Esophagus mucosa (tissue), 1 donor: ENCODE results near the gene TMEM50B. TPM values are rescaled to one million over a fixed set of nuclear protein-coding genes. Genes with fewer than 3 reads are reported as not detected.
"Not testable (repeated sequence)": the region's sequence is repeated elsewhere in the genome, so short reads cannot be mapped to it uniquely, and the experiment has no call there.

Experiments used
- ATAC-seq: fragments of 200-7000 bp; cut with Tn5 transposase; one replicate; pipeline ENCODE4 v1.9.1; 2020
- total RNA-seq: library from RNA; stranded (reverse); gene quantifications from one replicate; pipeline ENCODE4 v1.2.4, GENCODE V29; 2023
- donor health status: DM: yes; HTN: yes; CAD: no.

The TMEM50B gene
- total RNA-seq, 1 donor from 2014 or later: 15.1 TPM

DNA sequence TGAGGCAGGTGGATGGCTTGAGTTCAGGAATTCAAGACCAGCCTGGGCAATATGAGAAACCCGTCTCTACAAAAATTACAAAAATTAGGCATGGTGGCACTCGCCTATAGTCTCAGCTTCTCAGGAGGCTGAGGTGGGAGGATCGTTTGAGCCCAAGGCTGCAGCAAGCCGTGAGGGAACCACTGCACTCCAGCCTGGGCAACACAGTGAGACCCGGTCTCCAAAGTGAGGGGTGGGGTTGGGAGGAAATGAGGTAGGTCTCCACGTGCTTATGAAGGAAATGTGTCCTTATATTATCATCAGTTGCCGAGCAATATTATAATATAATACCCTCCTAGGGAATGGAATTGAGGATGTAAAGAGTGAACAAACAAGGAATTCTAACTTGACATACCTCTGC, 2.7 kb downstream of the TMEM50B start:
- ATAC-seq: no peak

DNA sequence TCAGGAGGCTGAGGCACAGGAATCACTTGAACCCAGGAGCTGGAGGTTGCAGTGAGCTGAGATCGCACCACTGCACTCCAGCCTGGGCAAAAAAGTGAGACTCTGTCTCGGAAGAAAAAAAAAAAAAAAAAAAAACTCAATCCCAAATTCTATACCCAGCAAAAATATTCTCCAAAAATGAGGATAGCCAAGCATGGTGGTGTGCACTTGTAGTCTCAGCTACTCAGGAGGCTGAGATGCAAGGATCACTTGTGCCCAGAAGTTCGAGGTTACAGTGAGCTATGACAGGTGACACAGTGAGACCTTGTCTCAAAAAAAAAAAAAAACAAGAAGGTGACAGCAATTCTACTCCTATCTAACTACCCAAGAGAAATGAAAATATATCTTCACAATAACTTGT, 6.4 kb downstream of the TMEM50B start:
- no peak for ATAC-seq

DNA sequence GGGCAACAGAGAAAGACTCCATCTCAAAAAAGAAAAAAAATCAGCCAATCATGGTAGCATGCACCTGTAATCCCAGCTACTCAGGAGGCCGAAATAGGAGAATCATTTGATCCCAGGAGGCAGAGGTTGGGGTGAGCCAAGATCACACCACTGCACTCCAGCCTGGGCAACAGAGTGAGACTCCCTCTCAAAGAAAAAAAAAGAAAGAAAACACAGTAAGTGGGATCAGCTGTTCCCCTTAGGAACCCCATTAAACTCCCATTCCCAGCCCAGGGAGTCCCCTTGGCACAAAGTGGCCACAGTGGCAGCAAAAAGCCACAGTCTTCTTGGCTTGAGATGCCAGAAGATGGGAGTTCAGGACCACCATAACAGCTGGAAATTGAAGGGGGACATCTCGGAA, 9.1 kb downstream of the TMEM50B start:
- no peak for ATAC-seq

DNA sequence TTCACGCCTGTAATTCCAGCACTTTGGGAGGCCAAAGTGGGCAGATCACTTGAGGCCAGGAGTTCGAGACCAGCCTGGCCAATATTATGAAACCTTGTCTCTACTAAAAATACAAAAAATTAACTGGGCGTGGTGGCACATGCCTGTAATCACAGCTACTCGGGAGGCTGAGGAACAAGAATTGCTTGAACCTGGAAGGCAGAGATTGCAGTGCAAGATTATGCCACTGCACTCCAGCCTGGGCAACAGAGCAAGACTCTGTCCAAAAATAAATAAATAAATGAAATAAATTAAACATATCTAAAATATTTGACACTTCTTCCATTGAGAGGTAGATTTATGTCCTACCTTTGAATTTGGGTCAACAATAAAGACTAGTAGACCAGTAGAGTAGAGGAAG, 10.6 kb downstream of the TMEM50B start:
- ATAC-seq: not testable (repeated sequence)

DNA sequence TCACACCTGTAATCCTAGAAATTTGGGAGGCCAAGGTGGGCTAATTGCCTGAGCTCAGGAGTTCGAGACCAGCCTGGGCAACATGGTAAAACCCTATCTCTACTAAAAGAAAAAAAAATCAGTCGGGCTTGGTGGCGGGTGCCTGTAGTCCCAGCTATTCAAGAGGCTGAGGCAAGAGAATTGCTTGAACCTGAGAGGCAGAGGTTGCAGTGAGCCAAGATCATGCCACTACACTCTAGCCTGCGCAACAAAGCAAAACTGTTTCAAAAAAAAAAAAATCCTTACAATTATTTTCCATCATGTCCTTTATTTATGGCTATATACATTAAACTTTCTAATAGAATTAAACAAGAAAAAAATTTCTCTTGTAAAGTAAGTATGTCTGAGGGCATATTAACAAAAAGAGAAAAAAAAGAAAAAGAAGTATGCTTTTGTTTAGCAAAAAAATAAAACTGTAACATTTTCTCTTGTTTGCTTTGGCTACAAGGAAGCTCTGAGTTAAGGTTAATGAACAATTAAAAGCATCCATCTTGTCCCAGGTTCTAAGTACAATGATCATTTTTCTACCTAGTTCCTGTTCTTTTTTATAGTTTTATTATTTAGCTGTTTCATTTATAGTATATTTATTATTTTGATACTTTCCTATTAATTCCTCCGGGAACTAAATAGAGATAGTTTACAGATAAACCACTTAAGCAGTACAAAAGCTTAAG, 18.1 kb downstream of the TMEM50B start:
- no peak for ATAC-seq

DNA sequence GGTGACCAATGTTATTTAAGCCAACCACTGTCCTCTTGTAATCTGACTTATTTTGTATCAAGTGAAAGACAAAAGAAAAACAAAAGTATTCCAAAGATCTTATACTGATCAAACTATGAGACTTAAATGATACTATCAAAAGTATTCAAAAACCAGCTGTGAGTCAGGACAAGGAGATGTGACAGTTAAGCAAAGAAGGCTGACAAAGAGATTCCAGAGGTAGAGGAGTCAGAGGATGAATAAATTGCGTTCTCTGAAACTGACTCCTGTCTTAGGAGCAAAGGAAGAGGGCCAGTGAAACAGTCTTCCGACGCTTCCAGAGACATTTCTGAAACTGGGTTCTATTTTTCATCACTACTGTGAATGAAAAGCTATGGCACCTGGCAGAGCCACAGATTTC, 20.9 kb downstream of the TMEM50B start:
- no peak for ATAC-seq

DNA sequence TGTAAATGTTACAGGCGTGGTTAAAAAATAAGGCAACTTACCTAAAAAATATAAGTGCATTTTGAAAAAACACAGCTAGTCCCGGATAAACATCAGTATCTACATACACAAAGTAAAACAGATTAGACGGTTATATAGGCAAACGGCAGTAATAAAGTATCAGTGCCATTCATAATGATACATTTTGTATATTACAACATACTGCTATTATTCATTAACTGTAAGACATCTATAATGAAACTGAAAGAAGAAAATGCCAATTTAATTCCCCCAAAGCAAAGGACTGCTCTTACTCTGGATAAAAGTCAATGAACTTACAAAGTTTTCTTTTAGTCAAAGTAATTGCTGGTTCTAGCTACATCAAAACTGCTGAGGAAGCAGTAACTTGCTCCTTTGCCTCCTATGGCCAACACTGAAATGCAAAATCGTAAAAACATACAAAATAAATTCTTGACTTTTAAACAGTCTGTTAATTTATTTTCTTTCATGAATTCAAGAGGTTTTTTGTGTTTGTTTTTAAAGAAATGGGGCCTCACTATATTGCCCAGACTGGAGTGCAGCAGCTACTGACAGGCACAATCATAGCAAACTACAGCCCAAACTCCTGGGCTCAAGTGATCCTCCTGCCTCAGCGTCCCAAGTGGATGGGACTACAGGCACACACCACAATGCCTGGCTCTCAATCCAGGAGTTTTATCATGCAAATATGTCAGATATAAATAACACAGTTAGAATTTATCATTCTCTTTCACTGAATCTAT, 23.9 kb downstream of the TMEM50B start:
- ATAC-seq: no peak

DNA sequence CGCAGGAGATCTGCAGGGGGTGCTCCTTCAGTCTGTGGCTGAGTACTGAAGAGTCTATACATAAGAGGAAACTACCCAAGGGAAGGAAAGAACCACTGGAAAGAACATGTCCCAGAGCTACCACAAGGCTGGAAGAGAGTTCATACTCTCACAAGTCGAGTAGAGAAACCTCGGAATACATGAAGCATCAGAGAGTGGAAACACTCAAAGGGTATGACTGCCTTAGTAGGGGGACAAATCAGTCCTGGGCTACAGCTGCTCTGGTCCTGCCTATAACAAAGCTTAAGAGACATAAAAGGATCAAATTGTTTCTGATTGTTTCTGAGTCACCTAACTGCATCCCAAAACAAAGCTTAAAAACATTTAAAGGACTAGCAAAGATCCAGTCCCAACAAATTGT, 27.4 kb downstream of the TMEM50B start:
- ATAC-seq: no peak

DNA sequence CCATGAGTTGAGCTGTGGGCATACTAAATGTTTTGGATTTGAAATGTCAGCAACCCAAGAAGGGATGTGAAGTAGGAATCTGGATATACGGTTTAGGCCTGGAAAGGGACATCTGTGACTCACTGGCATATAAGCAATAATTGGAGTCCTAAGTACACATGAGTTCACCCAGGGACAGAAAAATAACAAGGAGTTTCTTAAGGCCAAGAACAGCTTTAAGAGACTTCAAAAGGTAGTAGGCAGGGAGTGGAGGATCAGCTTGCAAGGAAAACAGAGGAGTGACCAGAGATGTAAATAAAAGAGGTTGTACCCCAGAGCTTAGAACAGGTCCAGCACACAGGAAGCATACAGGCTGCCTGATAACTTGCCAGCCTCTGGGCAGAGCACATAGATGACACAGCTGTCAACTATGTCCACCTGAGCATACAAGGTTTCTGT, 28.1 kb downstream of the TMEM50B start:
- peak; percentile 55 for ATAC-seq

DNA sequence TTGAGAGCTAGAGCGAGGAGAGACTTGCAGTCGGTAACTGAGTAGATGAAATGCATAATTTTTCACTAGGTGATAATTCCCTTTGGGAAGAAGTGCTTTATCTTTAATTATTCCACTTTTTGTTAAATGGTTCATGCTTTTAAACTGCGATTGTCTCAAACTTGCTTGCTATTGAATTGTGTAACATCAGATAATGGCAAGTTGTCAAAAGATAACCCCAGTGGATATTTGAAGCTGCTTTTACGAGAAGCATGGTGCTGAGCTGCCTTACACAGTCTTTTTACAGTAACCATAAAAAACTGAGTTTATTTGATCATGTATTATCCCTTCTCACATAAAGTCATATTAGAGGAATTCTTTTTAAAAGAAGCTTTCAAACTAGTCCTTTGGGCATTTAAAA, 30.2 kb downstream of the TMEM50B start:
- no peak for ATAC-seq

DNA sequence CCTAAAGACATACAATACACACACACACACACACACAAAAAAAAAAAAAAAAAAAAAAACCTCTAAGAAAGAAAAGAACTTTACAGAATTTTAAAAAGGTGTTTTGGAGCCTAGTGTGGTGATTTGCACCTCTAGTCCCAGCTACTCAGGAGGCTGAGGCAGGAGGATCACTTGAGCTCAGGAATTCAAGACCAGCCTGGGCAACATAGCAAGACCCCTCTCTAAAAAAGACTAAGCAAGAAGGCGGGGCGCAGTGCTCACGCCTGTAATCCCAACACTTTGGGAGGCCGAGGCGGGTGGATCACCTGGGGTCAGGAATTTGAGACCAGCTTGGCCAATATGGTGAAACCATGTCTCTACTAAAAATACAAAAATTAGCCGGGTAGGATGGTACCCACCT, 33.2 kb downstream of the TMEM50B start:
- ATAC-seq: not testable (repeated sequence)

DNA sequence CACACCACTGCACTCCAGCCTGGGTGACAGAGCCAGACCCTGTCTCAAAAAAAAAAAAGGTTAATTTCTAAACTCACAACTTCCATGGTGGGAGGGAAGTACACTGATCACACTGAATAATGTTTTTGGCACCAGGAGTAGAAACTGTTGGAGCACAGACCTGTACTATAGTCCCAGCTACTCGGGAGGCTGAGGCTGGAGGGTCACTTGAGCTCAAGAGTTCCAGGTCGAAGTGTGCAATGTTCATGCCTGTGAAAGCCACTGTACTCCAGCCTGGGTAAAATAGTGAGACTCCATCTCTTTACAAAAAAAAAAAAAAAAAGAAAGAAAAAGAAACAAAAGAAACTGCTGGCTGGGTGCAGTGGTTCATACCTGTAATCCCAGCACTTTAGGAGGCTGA, 35.3 kb downstream of the TMEM50B start:
- ATAC-seq: no peak

DNA sequence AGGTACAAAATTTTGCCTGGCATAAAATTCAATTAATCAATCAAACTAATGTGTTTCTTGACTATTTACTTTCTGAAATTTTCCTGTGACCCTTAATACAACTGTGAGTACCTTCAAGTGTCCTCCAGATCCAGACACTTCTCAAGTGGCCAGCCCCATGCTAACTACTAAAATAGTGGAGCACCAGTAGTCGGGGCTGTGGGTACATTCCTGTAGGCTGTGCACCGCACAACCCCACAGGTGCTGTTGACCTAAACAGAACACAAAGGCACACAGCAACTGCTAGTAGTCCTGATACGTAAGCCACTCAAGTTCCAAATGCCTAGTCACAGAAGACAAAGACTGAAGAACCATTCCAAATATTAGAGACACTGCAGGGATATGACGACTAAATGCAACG, 36.6 kb downstream of the TMEM50B start:
- no peak for ATAC-seq

DNA sequence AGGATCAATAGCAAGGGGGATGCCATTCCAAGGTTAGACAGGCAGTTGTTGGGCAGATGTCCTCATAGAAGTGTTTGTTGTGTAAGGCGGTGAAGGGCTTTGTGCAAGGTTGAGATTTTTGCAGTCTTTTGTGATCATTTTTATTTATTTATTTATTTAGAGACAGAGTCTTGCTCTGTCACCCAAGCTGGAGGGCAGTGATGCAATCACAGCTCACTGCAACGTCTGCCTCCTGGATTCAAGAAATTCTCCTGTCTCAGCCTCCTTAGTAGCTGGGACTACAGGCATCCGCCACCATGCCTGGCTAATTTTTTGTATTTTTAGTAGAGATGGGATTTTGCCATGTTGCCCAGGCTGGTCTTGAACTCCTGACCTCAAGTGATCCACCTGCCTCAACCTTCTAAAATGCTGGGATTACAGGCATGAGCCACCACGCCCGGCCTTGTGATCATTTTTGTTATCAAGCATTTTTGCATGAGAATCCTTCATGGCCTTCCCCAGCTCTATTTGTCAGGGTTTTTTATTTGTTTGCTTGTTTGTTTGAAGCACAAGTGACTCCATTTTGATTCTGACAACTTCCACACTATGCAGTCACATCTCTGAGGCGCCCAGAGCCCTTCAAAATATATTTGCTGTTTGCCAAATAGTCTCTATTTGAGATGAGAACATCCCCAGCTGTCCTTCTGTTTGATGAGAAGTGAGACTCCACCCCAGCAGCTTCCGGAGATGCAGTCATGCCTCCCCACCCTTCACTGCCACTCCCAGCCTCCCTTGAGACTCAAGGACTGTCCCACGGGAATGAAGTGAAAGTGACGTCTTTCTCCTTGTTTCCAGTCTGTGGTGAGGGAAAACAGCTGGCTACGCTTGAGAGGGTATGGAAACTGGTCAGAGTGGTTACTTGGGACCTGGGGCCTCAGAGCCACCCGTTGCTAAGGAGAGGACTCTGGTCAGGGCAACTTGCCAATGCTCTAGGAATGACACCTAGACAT, 38.0 kb downstream of the TMEM50B start:
- ATAC-seq: peak; percentile 84

DNA sequence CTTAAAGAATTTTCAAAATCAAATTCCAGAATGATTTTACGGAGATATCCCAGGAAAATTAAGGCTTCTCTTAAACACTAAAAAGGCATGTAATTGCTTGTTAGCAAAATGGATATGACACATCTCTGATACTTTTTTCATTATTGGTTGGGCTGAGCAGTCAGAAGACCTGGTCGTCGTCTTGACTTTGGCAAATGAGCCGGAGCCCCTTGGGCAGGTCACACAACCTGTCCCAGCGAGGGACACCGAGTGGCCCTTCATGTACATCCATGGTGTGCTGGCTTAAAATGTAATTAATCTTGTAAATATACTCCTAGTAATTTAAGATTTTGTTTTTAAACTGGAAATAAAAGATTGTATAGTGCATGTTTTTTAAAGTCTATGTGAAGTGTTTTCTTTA, 42.6 kb downstream of the TMEM50B start:
- no peak for ATAC-seq

DNA sequence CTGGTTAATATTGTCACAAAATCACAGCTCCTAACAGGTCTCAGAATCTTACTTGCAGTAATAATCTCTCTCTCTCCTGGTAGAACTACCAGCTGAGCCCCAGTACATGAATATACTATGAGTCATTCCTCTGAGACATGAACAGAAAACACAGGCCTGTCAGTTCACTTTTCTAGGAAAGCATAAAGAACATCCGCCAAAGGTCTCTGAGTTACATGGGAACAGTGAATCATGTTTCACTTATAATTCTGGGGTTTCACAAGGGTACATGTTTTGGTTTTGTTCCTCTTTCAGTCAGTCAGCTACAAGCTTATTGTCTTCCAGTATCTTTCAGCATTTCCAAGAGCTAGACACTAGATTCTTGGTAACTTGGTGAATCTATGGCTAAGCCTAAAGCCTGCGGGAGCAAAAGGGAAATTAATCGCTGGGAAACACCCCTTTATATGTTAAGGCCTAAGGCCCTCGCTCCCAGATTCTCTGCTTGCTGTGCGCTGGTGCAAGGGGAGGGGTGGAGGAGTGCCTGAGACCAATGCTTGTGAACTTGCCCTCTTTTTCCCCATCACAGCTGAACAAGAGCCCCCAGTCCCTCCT, 44.9 kb downstream of the TMEM50B start:
- ATAC-seq: peak; percentile 92

DNA sequence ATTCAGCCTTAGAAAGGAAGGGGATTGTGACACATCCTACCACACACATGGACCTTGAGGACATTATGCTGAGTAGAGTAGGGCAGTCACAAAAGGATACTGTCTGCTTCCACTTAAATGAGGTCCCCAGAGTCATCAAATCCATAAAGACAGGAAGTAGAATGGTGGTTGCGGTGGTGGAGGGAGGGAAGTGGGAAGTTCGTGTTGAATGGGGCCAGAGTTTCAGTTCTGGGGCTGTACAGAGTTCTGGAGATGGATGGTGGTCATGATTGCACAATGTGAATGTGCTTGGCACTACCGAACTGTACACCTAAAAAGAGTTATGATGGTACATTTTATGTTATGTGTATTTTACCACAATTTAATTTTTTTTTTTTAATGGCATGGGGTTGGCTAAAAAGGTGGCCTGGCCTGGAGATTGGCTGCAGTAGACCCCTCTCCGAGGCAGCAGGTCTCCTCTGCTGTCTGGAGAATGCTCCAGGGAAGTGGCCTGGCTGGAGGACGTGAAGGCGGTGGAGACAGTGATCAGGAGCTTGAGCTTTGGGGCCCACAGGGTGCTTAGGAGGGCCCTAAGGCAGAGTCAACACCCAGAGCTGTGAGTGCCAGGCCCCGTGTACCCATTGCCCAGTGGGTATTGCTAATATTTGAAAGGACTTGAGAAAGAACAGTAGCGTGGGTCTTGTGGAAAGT, 46.2 kb downstream of the TMEM50B start:
- ATAC-seq: no peak

DNA sequence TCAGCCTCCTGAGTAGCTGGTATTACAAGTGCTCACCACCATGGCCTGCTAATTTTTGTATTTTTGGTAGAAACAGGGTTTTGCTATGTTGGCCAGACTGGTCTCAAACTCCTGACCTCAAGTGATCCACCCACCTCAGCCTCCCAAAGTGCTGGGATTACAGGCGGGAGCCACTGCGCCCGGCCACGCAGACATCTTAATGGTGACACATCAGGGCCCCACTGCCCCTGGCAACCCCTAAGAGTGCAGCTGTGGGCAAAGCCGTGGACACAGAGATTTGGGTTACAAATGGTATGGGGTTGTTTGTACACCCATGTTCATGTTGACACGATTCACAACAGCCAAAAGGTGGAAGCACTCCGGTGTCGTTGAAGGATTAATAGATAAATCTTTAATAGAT, 46.8 kb downstream of the TMEM50B start:
- no peak for ATAC-seq

DNA sequence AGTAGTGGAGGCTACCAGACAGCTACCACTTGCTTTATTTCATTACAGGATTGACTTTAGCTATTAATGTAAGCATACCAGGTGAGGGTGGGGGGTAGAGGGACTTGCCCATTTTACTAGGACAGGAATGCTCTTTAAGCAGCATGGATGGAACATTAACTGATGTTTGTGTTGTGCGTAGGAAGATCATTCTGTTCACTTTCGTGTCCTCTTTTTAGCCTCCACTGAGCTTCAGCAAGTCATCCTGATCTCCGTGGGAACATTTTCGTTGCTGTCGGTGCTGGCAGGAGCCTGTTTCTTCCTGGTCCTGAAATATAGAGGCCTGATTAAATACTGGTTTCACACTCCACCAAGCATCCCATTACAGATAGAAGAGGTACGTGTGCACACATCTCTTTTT, 47.3 kb downstream of the TMEM50B start:
- ATAC-seq: no peak

DNA sequence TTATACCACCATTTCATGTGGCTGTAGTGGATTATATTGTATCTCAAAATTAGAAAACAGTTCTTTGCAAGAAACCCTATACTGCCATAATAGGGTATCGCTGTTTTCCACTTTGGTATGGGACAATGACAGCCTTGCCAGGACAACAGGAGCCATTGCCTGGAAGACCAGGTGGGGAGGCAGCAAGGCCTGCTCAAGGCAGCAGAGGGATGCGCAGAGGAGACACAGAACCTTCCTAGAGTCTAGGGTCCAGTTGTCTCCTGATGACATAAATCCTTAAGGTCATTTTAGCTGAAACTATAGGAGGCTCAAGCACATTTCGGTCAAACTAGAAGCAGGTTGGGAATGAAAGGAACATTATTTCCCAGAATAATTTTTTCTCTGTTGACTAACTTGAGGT, 48.9 kb downstream of the TMEM50B start:
- no peak for ATAC-seq

DNA sequence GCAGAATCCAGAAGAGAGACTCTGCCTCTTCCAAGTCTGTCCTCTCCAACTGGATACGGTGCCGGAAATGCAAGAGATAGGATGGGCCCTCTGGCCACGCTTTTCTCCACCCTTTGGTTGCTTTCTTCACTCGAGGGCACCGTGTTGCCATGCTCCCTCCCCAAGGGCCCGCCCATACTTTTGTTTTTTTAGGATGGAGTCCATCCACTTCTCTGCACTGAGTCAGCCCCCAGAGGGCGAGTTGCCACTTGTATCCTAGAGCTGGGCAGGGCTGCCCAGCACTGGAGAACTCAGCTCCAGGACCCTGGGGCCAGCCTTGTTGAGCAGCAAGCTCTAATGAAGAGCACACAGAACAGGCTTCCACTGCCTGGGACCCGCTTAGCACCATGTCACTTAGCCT, 51.1 kb downstream of the TMEM50B start:
- ATAC-seq: peak; percentile 89

DNA sequence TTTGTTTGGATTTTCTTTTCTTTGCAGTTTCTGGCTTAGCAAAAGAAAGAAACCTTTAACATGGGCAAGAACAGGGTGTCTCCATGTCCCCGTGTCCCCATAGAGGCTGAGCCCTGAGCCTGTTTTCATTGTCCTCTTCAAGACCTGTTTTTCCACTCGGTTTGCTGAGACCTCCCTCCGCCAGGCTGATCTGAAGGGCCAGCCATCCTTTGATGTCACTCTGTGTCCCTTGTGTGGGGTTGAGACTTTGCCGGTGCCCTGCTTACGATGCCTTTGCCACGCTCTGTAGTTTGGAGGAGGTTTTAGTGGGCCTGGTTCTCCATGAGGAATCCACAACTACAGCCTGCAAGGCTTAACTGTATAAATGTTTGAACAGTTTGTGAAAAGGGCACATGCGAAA, 52.7 kb downstream of the TMEM50B start:
- ATAC-seq: no peak
